Measurements from ENCODE around the gene ASNSD1. TPM values are rescaled to one million over a fixed set of nuclear protein-coding genes. Genes with fewer than 3 reads are reported as not detected.

Gene ASNSD1
- total and polyA plus RNA-seq, 9 of the 15 experiments (the other 6 are each of a cell fraction or from before 2014, with no cell fraction given): 23.9 to 56.4 (median 38.3) TPM

DNA sequence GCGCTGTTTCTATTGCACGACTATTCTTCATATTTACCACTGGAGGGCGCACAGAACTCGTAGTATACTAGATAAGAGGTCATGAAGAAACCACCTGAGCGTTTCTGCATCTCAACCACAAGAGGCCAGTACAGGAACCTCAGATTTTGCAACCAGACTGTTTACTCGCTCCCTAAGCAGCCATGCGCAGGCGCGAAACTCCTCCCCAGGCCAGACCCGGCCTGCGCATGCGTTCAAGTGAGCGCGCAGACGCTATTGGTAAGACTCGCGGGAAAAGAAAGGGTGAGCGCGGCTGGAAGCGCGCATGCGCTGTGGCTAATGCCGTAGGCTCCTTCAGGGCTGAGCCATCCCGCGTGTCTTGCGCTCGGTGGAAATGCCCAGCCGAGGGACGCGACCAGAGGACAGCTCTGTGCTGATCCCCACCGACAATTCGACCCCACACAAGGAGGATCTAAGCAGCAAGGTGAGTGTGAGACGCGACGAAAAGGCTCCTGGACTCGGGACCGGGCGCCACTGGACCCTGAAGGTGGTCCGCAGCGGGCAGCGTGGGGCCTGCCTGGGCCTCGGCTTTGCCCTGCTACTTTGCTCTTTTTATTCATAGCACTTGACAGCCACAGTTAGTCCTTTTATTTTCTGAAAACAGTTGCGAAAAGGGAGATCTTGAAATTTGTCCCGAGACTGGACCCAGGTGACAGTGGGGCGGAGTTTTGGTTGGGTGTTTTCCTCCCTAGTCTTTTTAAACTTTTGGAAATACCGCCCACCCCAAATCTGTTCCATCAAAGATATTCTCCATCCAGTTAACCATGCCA, at the start of gene ASNSD1 (continued):
- TF ChIP-seq RBBP5 (IDR thresholded peaks at IDR 0.05; ENCODE audit: borderline replicate concordance, insufficient read depth, low read length, poor library complexity, severe bottlenecking) (peak; percentile 84), NFATC3 (IDR thresholded peaks at IDR 0.05) (no peak), SNAPC5 (CRISPR knock-in tag; IDR thresholded peaks at IDR 0.05) (no peak), SMAD3 (CRISPR knock-in tag; conservative IDR thresholded peaks at IDR 0.05) (no peak), HDAC8 (tag; IDR thresholded peaks at IDR 0.05) (no peak), ZSCAN32 (CRISPR knock-in tag; IDR thresholded peaks at IDR 0.05) (no peak), KLF16 (IDR thresholded peaks at IDR 0.05) (peak; percentile 54; the same call in 1 of the 2 replicates), KDM1A (IDR thresholded peaks at IDR 0.05) (no peak), SP1 (CRISPR knock-in tag; IDR thresholded peaks at IDR 0.05) (no peak; the same call in 1 of the 2 replicates)
- TF ChIP-seq, protein P1, sequence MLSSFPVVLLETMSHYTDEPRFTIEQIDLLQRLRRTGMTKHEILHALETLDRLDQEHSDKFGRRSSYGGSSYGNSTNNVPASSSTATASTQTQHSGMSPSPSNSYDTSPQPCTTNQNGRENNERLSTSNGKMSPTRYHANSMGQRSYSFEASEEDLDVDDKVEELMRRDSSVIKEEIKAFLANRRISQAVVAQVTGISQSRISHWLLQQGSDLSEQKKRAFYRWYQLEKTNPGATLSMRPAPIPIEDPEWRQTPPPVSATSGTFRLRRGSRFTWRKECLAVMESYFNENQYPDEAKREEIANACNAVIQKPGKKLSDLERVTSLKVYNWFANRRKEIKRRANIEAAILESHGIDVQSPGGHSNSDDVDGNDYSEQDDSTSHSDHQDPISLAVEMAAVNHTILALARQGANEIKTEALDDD (IDR thresholded peaks at IDR 0.05): no peak; the same call in 1 of the 2 replicates
- TF ChIP-seq, protein P2, sequence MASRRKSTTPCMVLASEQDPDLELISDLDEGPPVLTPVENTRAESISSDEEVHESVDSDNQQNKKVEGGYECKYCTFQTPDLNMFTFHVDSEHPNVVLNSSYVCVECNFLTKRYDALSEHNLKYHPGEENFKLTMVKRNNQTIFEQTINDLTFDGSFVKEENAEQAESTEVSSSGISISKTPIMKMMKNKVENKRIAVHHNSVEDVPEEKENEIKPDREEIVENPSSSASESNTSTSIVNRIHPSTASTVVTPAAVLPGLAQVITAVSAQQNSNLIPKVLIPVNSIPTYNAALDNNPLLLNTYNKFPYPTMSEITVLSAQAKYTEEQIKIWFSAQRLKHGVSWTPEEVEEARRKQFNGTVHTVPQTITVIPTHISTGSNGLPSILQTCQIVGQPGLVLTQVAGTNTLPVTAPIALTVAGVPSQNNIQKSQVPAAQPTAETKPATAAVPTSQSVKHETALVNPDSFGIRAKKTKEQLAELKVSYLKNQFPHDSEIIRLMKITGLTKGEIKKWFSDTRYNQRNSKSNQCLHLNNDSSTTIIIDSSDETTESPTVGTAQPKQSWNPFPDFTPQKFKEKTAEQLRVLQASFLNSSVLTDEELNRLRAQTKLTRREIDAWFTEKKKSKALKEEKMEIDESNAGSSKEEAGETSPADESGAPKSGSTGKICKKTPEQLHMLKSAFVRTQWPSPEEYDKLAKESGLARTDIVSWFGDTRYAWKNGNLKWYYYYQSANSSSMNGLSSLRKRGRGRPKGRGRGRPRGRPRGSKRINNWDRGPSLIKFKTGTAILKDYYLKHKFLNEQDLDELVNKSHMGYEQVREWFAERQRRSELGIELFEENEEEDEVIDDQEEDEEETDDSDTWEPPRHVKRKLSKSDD (conservative IDR thresholded peaks at IDR 0.05; ENCODE audit: low read length): no peak
- TF ChIP-seq, protein P3, sequence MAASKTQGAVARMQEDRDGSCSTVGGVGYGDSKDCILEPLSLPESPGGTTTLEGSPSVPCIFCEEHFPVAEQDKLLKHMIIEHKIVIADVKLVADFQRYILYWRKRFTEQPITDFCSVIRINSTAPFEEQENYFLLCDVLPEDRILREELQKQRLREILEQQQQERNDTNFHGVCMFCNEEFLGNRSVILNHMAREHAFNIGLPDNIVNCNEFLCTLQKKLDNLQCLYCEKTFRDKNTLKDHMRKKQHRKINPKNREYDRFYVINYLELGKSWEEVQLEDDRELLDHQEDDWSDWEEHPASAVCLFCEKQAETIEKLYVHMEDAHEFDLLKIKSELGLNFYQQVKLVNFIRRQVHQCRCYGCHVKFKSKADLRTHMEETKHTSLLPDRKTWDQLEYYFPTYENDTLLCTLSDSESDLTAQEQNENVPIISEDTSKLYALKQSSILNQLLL (CRISPR knock-in tag; IDR thresholded peaks at IDR 0.05; ENCODE audit: borderline replicate concordance): no peak
- TF ChIP-seq, protein P4, sequence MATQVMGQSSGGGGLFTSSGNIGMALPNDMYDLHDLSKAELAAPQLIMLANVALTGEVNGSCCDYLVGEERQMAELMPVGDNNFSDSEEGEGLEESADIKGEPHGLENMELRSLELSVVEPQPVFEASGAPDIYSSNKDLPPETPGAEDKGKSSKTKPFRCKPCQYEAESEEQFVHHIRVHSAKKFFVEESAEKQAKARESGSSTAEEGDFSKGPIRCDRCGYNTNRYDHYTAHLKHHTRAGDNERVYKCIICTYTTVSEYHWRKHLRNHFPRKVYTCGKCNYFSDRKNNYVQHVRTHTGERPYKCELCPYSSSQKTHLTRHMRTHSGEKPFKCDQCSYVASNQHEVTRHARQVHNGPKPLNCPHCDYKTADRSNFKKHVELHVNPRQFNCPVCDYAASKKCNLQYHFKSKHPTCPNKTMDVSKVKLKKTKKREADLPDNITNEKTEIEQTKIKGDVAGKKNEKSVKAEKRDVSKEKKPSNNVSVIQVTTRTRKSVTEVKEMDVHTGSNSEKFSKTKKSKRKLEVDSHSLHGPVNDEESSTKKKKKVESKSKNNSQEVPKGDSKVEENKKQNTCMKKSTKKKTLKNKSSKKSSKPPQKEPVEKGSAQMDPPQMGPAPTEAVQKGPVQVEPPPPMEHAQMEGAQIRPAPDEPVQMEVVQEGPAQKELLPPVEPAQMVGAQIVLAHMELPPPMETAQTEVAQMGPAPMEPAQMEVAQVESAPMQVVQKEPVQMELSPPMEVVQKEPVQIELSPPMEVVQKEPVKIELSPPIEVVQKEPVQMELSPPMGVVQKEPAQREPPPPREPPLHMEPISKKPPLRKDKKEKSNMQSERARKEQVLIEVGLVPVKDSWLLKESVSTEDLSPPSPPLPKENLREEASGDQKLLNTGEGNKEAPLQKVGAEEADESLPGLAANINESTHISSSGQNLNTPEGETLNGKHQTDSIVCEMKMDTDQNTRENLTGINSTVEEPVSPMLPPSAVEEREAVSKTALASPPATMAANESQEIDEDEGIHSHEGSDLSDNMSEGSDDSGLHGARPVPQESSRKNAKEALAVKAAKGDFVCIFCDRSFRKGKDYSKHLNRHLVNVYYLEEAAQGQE (IDR thresholded peaks at IDR 0.05; ENCODE audit: borderline replicate concordance): peak; percentile 85
- TF ChIP-seq, protein P4 (CRISPR knock-in tag; IDR thresholded peaks at IDR 0.05; ENCODE audit: low read depth): no peak
